Stimulated activated memory B cell treated with anti-CD40 and anti-IgM and Interleukin-4, amounts not matched to agents 10 μg/mL and 1 μg/mL and 100 μg/mL, for 72 hours (primary cell): Measurements from ENCODE around the gene UBASH3A.

Source experiments
- ATAC-seq: fragments of 150-1000 bp; cut with Tn5 transposase; 2 replicates; pipeline ENCODE4 v1.10.0; 2021
- H3K27ac Mint-ChIP-seq: one replicate; pipeline ENCODE4 v1.8.0; 2022; ENCODE audit warnings: mild to moderate bottlenecking, mixed read lengths
- H3K27me3 Mint-ChIP-seq: one replicate; pipeline ENCODE4 v1.8.0; 2022; ENCODE audit warnings: mixed read lengths
- H3K36me3 Mint-ChIP-seq: one replicate; pipeline ENCODE4 v1.8.0; 2022; ENCODE audit warnings: mixed read lengths
- H3K4me1 Mint-ChIP-seq: one replicate; pipeline ENCODE4 v1.8.0; 2022; ENCODE audit warnings: mixed read lengths
- H3K4me3 Mint-ChIP-seq: one replicate; pipeline ENCODE4 v1.8.0; 2022; ENCODE audit warnings: mild to moderate bottlenecking, moderate library complexity, mixed read lengths
- H3K9me3 Mint-ChIP-seq: one replicate; pipeline ENCODE4 v1.8.0; 2022; ENCODE audit warnings: mixed read lengths

The UBASH3A gene

GRCh38 chr21:42474043-42474831, 70.5 kb downstream of the UBASH3A start:
- H3K9me3 Mint-ChIP-seq, result no peaks in the 10 kb centered on the region
- ATAC-seq, result peak; percentile 95
- H3K36me3 Mint-ChIP-seq, result no peaks in the 10 kb centered on the region
- H3K27me3 Mint-ChIP-seq, result peaks cover 13% of the 10 kb centered on the region
- peaks cover 61% of the 10 kb centered on the region for H3K4me1 Mint-ChIP-seq
- peak overlapping the region; percentile 54 for H3K4me3 Mint-ChIP-seq
- H3K27ac Mint-ChIP-seq, result peak overlapping the region; percentile 90

- Mint-ChIP-seq H3K27ac (peak overlapping the region; percentile 90), H3K9me3 (no peaks in the 10 kb centered on the region), H3K36me3 (no peaks in the 10 kb centered on the region), H3K4me3 (no peak overlapping the region), H3K27me3 (peaks cover 13% of the 10 kb centered on the region), H3K4me1 (peaks cover 58% of the 10 kb centered on the region)
- peak; percentile 1 for ATAC-seq
Observed at GRCh38 chr21:42475036-42475435, 71.3 kb downstream of the UBASH3A start.

DNA sequence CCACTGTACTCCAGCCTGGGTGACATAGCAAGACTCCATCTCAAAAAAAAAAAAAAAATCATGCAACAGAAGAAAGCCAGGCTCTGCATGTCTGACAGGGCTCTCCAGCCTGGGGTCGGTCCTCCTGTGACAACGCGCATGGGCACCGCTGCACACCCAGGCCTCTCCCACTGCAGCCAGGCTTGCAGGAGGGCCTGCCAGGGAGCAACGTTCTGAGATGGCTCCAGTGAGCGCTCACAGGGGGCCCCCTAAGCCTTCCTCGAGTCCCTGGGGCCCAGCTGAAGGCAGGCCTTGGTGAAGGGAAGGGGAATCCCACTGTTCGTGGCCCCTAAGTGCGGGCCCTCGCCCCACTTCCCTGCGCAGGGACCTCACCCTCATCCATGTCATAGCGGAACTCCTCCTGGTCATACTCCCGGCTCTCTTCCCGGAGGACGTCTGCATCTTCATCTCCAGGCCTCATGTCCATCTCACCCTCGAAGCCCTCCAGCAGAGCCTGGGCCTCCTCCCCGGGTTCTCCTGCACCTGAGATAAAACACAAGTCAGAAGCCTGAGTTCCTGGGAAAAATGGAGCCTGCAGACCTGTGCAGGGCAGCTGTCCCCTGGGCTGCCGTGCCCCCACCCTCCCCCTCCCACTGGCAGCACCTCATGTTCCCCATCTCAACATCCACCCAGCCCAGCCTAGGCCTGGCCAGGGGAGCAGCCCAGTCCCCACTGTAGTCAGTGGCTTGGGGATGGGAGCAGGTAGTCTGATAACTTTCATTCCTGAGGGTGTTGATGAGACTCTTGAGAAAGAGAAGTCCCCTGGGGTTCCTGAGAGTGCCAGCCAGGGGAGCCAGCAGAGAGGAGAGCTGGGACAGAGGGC, 72.1 kb downstream of the UBASH3A start:
- H3K4me3 Mint-ChIP-seq, result peak overlapping the region; percentile 40
- no peaks in the 10 kb centered on the region for H3K36me3 Mint-ChIP-seq
- peaks cover 58% of the 10 kb centered on the region for H3K4me1 Mint-ChIP-seq
- peak overlapping the region; percentile 90 for H3K27ac Mint-ChIP-seq
- peaks cover 13% of the 10 kb centered on the region for H3K27me3 Mint-ChIP-seq
- H3K9me3 Mint-ChIP-seq, result no peaks in the 10 kb centered on the region
- no peak for ATAC-seq

DNA sequence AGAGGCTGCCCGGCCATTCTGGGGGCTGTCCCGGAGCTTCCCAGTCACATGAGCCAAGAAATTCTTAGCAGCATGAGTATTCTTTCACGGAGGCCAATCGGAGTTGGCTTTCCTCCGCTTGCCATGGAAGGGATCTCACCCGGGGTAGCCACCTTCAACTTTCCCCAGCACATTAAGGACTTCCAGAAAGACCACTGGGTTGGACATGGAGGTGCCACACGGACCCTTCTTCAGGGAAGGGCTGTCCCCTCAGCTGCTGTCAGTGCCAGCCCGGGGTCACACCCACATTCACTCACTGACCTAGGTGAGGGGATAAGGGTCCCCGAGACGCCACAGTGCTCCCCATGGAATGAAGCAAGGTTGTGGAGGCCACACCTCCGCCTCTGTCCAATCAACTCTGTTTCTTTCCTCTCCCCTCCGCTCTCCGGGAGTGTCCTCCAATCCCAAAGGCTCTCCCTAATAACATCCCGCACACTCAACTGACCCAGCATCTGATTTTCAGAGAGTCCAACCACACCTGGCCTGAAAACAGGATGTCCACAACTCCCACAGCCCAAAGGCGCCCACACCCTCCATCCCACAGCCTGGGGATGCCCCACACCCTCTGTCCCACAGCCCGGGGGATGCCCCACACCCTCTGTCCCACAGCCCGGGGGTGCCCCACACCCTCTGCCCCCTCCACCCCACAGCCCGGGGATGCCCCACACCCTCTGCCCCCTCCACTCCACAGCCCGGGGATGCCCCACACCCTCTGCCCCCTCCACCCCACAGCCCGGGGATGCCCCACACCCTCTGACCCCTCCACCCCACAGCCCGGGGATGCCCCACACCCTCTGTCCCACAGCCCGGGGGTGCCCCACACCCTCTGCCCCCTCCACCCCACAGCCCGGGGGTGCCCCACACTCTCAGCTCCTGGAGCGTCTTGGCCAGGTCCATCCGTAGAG, 73.0 kb downstream of the UBASH3A start:
- Mint-ChIP-seq H3K4me1 (peaks cover 51% of the 10 kb centered on the region), H3K36me3 (no peaks in the 10 kb centered on the region), H3K27ac (peak overlapping the region; percentile 90), H3K27me3 (peaks cover 13% of the 10 kb centered on the region), H3K4me3 (no peak overlapping the region), H3K9me3 (no peaks in the 10 kb centered on the region)
- ATAC-seq, result no peak

- peaks cover 43% of the 10 kb centered on the region for H3K4me1 Mint-ChIP-seq
- H3K9me3 Mint-ChIP-seq, result no peaks in the 10 kb centered on the region
- peak; percentile 58 for ATAC-seq
- peaks cover 12% of the 10 kb centered on the region for H3K27me3 Mint-ChIP-seq
- no peak overlapping the region for H3K4me3 Mint-ChIP-seq
- no peaks in the 10 kb centered on the region for H3K36me3 Mint-ChIP-seq
- peak overlapping the region; percentile 41 for H3K27ac Mint-ChIP-seq
Observed at GRCh38 chr21:42478504-42478903, 74.8 kb downstream of the UBASH3A start.

DNA sequence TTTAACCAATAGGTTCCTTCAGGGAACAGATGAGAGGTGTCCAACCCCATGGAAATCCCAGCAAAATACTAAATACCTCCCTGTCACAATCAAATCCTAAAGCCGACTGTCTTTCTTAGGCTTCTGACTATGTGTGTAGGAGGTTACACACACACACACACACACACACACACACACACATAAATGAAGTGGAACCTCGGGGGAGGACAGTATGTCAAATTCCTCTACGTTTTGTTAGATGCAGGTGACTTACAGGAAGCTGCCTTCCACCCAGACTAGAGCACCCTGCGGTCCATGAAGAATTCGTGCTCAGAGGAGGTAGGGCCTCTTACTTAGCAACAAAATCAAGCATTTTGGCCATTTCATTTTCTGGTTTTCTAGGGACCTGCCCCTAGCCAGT, 75.9 kb downstream of the UBASH3A start:
- Mint-ChIP-seq H3K4me1 (peaks cover 33% of the 10 kb centered on the region), H3K27me3 (peaks cover 3% of the 10 kb centered on the region), H3K4me3 (no peak overlapping the region), H3K36me3 (no peaks in the 10 kb centered on the region), H3K27ac (no peak overlapping the region), H3K9me3 (no peaks in the 10 kb centered on the region)
- no peak for ATAC-seq

DNA sequence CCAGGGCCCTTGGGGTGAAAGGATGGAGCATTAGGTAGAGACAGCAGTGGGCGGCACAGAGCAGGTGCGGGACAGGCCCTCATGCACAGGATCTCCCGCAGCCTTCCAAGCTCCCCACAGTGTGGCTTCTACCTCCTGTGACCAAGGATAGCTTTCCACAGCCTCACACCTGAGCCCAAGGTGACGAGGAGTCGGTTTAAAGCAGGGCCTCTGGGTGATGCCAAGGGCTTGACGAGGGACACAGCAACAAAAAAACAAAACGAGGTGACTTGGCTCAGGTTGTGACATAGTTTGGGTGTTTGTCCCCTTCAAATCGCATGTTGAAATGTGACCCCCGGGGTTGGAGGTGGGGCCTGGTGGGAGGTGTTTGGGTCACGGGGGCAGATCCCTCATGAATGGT, 77.0 kb downstream of the UBASH3A start:
- Mint-ChIP-seq H3K36me3 (no peaks in the 10 kb centered on the region), H3K4me3 (no peak overlapping the region), H3K27ac (no peak overlapping the region), H3K9me3 (no peaks in the 10 kb centered on the region), H3K4me1 (peaks cover 21% of the 10 kb centered on the region), H3K27me3 (peaks cover 13% of the 10 kb centered on the region)
- ATAC-seq, result no peak

DNA sequence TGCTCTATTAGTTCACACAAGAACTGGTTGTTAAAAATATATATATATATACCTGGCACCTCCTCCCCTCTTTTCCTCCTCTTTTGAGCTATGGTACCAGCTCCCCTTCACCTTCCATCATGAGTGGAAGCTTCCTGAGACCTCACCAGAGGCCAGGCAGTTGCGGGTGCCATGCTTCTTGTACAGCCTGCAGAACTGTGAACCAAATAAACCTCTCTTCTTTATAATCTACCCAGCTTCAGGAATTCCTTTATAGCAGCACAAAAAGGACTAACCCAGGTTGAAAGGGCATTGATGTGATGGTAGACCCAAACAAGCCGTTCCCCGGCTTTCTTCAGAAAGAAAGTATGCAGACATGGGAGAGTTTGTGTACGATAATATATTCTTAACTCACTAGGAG, 77.5 kb downstream of the UBASH3A start:
- no peak for ATAC-seq
- Mint-ChIP-seq H3K36me3 (no peaks in the 10 kb centered on the region), H3K9me3 (no peaks in the 10 kb centered on the region), H3K27ac (no peak overlapping the region), H3K27me3 (peaks cover 17% of the 10 kb centered on the region), H3K4me3 (no peak overlapping the region), H3K4me1 (peaks cover 17% of the 10 kb centered on the region)

- Mint-ChIP-seq H3K36me3 (peaks cover 6% of the 10 kb centered on the region), H3K9me3 (peaks cover 5% of the 10 kb centered on the region), H3K27me3 (peaks cover 40% of the 10 kb centered on the region), H3K4me3 (no peak overlapping the region), H3K27ac (no peak overlapping the region), H3K4me1 (no peaks in the 10 kb centered on the region)
- ATAC-seq, result no peak
Observed at GRCh38 chr21:42484966-42485365, 81.3 kb downstream of the UBASH3A start.

DNA sequence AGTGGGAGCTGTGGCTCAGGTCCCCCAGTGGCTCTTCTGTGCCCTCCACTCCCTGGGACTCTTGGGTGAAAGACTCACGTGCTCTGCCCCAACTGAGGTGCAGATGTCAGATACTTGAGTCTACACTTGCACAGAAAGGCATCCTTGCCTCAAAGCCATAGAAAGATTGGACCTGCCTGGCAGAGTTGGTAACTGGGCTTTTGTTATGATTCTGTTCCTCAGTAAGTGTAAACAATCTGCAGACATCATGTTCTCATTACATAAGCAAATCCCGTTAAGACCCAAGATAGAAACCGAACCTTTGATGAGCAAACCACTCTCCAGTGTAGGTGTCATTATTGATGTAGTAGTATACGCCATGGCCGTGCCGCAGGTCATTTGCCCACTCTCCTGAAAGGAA, 82.4 kb downstream of the UBASH3A start:
- Mint-ChIP-seq H3K4me1 (peaks cover 4% of the 10 kb centered on the region), H3K27ac (no peak overlapping the region), H3K36me3 (peaks cover 6% of the 10 kb centered on the region), H3K4me3 (no peak overlapping the region), H3K9me3 (peaks cover 5% of the 10 kb centered on the region), H3K27me3 (peaks cover 40% of the 10 kb centered on the region)
- ATAC-seq, result no peak

- Mint-ChIP-seq H3K27ac (no peak overlapping the region), H3K36me3 (peaks cover 6% of the 10 kb centered on the region), H3K4me1 (peaks cover 4% of the 10 kb centered on the region), H3K4me3 (no peak overlapping the region), H3K27me3 (peaks cover 40% of the 10 kb centered on the region), H3K9me3 (peaks cover 5% of the 10 kb centered on the region)
- no peak for ATAC-seq
Observed at GRCh38 chr21:42486531-42486930, 82.8 kb downstream of the UBASH3A start.

- no peak for ATAC-seq
- H3K9me3 Mint-ChIP-seq, result peaks cover 5% of the 10 kb centered on the region
- peaks cover 40% of the 10 kb centered on the region for H3K27me3 Mint-ChIP-seq
- no peak overlapping the region for H3K27ac Mint-ChIP-seq
- peaks cover 4% of the 10 kb centered on the region for H3K4me1 Mint-ChIP-seq
- H3K4me3 Mint-ChIP-seq, result no peak overlapping the region
- peaks cover 6% of the 10 kb centered on the region for H3K36me3 Mint-ChIP-seq
Observed at GRCh38 chr21:42489006-42489563, 85.4 kb downstream of the UBASH3A start.

GRCh38 chr21:42489991-42490390, 86.3 kb downstream of the UBASH3A start:
- Mint-ChIP-seq H3K27ac (no peak overlapping the region), H3K4me3 (no peak overlapping the region), H3K9me3 (peaks cover 5% of the 10 kb centered on the region), H3K27me3 (peaks cover 34% of the 10 kb centered on the region), H3K36me3 (peaks cover 6% of the 10 kb centered on the region), H3K4me1 (peaks cover 4% of the 10 kb centered on the region)
- ATAC-seq, result no peak

- Mint-ChIP-seq H3K27ac (no peak overlapping the region), H3K4me3 (no peak overlapping the region), H3K9me3 (peaks cover 5% of the 10 kb centered on the region), H3K4me1 (peaks cover 8% of the 10 kb centered on the region), H3K27me3 (peaks cover 27% of the 10 kb centered on the region), H3K36me3 (peaks cover 6% of the 10 kb centered on the region)
- no peak for ATAC-seq
Observed at GRCh38 chr21:42490720-42491119, 87.0 kb downstream of the UBASH3A start.
